ENCODE measurements around the gene DCLK3. TPM values are rescaled to one million over a fixed set of nuclear protein-coding genes. Genes with fewer than 3 reads are reported as not detected.

The DCLK3 gene
- total RNA-seq, 1 donor from 2014 or later = not detected

DNA sequence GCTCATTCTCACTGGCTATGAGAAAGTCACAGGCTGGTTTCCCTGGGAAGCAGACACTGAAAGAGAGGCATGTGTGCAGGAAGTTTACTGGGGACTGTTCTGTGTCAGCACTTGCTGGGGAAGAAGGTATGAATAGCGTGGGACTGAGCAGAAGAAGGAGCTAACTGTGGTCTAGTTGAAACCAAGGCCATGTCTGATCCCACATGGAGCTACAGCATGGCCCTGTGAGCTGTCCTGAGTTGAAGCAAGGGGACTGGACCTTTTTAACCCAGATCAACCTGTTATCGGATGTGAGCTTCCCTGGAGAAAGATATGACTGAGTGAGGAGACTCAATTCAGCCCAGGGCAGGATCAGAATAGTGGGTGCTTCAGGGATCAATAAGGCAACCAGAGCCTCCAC is 53.7 kb downstream of the DCLK3 start:
- DNase-seq (ENCODE audit: low read depth, low spot score) = no peak

DNA sequence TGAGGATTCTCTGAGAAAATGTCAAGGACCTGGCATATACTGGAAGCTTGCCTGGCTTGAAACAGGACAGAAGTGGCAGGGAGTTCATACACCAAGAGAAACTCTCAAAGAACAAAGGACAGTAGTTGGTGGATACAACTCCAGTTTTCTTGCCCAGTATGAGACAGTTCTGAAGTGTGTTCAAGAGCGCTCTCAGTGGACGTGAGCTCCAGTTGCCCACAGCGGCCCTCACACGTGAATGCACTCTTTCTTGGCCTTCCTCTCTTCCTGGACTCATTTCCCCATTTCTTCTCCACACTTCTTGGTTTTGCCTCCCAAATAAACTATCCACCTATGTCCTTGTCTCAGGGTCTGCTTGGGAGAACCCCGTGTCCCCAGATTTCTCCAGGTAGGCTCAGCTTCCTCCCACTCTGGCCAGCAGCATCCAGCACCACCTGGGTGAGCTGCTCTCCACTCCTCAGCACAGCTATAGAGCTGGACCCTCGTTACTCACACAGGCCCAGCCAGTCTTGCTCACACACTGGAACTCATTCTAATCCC is 54.5 kb downstream of the DCLK3 start:
- no peak for DNase-seq (ENCODE audit: low read depth, low spot score)

DNA sequence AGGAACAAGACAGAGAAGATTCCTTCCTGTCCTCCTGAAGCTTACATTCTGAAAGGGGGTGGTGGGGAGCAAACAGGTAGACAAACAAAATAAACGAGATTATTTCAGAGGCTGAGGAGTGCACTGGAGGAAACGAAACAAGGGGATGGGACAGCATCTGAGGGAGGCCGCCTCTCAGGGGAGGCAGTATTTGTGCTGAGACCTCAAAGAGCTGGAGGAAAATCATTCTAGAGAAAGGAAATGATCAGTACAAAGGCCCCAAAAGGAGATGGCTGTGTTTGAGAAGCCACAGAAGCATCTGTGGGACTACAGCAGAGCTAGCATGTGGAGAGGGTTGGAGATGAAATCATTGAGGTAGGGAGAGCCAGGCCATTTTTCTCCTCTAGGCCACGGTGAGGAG is 55.1 kb downstream of the DCLK3 start:
- no peak for DNase-seq (ENCODE audit: low read depth, low spot score)

DNA sequence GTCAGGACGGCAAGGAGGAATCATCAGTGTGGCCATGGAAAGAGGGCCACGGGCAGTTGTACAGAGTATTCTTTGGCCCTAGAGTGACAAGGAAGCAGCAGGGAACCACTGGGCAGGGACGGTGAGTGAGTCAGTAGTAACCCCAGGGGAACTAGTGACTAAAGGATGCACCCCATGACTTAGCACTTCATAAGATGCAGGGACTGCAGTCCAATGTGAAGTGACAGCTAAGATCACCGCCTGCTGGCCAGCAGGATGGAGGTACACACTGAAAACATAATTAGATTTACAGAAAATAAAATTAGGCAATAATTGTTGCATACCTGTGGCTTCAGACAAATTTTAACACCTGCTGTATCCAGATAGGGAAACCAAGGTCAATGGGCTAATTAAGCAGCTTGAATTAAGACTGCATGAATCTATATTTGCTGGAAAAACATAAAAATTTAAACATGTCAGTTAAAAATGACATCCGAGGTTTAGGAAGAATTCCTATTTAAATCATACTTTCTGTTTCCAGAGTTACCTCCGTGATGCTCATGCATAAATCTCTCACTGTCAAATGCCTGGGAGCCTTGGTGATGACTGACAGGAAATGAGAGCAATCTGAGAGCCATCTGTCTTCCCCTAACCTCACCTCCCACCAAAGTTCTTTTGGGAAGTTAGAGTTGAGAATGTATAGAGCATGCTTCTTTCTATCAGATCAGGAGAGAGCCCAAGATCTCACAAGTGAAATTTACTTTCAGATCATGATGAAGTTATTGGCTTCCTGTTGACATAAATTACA is 56.5 kb downstream of the DCLK3 start:
- DNase-seq (ENCODE audit: low read depth, low spot score) = no peak

DNA sequence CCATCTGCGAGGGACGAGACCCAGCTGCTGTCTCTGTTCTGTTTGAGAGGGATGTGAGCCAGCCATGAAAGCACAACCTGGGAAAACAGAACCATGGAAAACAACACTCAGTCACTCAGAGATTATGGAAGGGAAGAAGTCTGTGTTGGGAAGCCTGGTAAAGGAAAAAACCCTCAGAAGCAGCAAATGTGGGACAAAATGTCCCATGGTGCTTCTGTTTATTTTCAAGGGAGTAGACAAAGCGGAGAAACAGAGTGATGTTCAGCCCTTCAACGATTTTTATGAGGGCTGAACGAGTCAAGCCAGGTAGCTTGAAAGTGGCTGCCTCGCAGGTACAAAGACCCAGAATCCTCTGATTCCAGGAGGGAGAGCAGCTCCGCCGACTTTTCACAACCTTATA is 59.3 kb downstream of the DCLK3 start:
- no peak for DNase-seq (ENCODE audit: low read depth, low spot score)

DNA sequence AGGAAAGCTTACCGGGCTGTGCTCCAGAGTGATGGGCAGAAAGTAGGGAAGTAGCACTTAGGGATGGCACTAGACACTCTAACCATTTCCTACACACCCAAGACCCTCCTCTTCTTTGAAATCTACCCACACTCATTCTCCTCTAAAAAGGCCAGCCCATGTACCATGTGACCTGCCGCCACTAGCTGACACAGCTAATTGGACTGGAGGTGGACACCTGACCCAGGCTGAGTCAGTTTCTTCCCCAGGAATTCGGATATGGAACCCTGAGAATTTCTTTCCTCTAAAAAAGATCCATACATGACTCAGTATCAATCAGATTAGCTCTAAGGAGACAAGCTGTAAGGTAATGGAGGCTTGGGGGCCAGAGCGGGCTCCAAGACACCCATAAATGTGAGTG is 60.1 kb downstream of the DCLK3 start:
- no peak for DNase-seq (ENCODE audit: low read depth, low spot score)

DNA sequence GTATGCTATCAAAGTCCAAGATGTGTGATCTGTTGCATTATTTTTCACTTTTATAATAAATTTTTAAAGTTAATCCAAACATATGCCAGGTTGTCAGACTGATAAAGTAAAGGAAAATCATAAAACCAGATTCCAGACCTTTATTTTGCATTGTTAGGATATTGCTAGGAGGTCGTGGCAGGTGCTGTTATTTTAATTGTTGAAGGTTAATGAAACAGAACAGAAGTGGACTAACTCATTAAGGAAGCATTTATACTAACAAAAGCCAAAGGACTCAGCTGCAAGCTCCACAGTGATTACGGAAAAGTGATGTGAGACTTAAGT is 63.1 kb downstream of the DCLK3 start:
- DNase-seq (ENCODE audit: low read depth, low spot score) = no peak

DNA sequence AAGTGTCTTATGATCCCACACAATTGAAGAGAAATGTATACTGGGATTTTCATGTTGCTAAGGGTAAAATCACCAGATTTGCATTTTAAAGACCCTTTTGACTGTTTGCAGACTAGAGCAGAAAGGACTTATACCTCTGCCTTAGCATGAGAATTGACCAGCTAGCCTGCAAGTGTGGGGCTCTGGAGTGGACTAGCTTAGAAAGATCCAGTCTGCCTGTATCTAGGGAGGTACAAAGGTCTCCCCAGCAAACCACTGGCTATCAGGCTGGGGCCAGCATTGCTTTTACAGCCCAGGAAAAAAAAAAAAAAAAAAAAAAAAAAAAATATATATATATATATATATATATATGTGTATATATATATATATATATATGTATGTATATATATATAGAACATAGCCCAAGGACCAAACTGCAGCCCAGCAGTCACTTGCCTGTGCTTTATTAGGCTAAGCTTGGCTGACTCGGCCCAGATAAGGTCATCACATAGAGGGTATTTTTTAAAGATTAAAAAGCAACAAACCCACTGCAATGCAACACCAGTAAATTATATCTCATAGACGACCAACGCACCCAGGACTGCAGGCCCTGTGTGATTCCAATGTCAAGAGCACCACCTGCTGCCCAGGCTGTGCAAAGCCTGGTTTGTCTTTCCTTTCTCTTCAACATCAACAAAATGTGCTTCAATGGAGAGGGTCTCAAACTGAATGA is 63.7 kb downstream of the DCLK3 start:
- peak; percentile 22 for DNase-seq (ENCODE audit: low read depth, low spot score)

DNA sequence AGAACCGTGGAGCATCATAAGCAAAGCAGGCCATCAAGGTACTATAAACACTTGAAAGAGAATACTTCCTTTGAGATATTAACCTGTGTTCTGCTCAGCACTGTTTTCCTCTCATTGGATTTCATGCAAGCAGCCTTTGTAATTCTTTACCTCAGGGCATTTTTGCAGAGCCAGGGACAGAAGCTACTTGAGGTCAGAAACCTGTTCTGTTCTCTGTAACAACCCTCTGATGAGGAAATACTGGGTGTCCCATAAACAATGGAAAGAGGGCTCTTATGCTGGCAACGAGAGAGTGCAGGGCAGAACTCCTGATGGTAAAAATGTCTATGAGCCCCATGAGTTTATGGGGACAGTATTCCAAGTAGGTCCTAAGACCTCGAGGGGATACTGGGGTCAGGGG is 66.0 kb downstream of the DCLK3 start:
- no peak for DNase-seq (ENCODE audit: low read depth, low spot score)

DNA sequence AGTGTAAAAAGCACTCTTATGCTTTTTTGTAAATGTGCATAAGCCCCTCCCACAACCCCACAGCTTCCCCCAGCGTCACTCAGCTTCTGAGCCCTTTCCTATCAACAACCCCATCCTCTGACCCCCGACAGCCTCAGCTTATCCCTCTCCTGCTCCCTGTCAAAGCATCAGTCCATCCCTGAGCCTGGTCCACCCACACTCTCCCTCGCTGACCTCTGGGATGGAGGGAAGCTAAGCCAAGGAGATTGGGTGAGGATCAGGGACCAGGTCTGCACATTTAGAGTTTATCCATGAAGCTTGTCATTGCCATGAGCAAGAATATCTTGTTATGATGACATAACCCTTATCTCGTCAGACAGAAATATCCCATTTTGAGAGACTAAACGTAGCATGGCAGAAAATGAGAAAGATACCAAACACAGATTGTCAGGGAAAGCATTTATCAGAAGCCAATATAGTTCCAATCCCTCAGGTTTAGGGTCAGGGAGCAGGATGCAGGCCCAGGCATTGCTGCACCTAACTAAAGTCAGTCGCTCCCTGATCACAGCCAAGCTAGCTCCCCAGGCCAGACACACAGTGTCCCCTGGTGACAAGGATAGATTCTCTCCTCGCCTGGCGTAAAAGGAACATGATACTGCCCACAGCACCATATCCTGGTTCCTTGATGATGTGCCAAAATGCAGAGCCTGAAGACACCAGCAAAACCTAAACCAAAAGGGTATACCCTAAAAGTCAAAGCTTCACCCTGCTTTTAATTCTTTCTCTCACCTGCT is 66.9 kb downstream of the DCLK3 start:
- no peak for DNase-seq (ENCODE audit: low read depth, low spot score)

DNA sequence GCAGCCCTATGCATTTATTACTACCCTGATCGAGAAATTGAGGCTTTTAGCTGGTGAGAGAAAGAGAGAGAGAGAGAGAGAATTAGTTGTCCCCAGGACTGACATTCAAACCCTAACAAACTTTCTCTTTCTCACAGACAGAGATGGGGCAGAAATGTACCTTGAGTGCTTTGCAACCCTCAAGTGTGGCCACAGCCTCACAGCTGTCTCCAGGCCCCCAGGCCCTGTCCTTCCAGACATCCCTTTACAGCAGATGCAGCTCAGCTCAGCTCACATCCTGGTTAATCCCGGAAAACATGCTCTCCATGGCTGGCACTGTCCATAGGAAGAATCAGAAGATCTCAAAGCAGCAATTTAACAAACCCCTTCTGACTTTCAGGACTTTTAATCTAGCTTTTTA is 67.6 kb downstream of the DCLK3 start:
- DNase-seq (ENCODE audit: low read depth, low spot score) = no peak

DNA sequence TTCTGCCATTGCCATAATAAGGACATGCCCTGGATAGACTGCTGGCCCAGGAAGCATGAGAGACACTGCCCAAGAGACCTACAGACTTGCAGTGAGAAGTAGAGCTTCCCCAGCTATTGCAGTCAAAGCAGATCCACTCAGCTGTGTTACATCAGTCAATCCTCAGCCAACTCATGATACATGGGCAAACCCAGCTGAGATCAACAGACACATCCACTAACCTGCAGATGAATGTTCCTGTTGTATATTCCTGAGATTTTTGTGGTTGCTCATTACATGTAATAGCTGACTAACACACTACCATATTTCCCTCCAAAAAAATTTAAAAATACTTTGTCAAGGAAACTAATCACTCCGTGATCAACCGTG is 68.6 kb downstream of the DCLK3 start:
- DNase-seq (ENCODE audit: low read depth, low spot score) = no peak

DNA sequence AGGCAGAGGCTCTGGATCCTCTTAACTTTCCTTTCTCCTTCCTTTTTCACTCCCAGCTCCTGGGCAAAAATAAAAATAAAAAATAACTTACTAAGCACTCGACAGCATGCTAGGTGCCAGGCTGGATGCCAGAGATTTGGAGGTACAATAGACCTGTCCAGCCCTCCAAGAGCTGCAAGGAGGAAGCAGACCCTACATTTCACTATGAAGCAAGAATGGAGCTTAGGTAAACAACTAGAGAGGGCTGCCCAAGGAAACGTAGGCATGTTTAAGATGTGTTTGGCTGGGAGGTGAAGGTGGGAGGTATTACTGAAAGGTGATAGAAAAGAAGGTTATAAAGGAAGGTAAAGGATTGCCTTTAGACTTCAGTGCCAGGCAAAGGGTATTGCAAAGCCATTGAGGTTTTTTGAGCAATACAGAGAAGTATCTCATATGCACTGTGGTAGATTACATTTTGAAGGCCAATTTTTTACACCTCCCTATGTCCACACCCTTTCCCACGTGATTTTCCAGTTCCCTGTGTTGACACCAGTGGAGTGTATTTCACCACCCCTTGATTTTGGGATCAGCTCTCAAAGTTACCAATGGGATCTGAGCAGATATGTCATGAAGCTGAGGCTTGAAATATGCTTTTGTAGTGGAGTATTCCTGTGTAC is 69.1 kb downstream of the DCLK3 start:
- DNase-seq (ENCODE audit: low read depth, low spot score) = no peak

DNA sequence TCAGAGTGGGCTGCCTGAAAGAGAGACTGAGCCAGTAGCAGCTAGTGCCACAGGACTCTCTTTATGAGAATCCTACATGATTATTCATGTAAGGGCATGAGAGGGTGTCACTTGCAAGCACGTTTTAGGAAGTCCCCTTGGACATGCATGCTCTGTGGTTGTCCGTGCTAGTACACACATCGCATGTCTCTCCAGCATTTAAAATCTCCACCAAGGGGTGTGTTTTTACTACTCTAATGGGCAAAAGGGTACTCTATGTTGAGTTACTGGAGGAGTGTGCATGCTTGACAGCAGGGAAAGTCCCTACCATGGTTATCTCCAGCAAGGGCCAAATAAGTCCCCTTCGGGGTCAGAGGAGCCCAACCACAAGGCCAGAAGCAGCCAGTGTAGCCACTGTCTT is 70.7 kb downstream of the DCLK3 start:
- DNase-seq (ENCODE audit: low read depth, low spot score) = no peak

DNA sequence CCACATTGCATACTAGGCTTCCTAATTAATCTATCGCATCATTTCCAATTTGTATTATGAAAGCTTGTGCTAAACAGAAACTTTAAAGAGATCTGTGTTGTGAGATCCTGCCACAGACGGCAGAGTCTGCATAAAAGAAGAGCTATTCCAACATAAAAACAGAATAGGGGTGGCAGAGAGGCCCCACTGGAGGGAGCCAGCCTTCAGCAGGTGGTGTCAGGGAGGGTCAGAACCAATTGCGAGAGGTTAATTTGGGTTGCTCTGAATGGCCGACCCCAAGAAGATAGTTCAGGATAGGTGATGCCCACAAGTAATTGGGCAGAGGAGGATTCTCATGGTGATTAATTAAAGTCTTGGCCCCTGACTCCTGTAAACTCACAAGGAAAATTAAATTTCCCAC is 74.8 kb downstream of the DCLK3 start:
- DNase-seq (ENCODE audit: low read depth, low spot score) = no peak

DNA sequence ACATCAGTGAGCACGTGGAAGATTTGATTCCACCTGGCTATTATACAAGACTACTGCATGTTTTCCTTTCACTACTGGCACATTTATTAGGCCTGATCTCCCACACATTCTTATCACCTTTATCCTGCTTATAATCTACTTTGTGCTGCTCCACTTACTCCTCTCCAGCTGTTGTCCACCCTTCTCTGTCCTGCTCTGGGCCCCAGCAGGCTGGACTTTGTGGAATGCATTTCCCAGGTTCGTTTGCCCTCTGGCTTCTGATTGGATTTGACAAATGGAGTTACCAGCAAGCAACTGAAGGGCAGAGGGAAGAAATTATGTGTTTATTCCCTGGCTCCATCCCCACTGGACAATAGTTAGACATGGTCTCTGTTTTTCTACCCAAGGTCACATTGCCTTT is 75.5 kb downstream of the DCLK3 start:
- DNase-seq (ENCODE audit: low read depth, low spot score) = no peak

DNA sequence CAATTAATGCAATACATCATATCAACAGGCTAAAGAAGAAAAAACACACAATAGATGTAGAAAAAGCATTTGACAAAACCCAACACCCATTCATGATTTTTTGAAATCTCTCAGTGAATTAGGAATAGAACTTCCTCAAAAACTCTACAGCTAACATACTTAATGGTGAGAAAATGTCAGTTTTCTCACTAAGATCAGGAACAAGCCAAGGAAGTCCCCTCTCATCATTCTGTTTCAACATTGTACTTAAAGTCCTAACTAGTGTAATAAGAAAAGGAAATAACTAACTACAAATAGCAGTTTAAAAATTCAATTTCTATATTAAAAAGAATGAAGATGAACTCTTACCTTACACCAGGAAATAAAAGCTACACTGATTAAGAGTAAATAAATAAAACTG is 77.8 kb downstream of the DCLK3 start:
- no peak for DNase-seq (ENCODE audit: low read depth, low spot score)

DNA sequence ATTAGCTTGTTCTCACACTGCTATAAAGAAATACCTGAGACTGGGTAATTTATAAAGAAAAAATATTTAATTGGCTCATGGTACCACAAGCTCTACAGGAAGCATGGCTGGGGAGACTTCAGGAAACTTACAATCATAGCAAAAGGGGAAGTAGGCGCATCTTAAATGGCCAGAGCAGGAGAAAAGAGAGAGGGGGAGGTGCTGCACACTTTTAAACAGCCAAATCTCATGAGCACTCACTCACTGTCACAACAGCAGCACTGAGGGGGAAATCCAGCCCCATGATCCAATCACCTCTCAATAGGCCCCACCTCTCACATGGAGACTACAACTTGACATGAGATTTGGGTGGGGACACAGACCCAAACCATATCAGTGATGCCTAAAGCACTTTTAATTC is 82.5 kb downstream of the DCLK3 start:
- DNase-seq (ENCODE audit: low read depth, low spot score) = no peak

DNA sequence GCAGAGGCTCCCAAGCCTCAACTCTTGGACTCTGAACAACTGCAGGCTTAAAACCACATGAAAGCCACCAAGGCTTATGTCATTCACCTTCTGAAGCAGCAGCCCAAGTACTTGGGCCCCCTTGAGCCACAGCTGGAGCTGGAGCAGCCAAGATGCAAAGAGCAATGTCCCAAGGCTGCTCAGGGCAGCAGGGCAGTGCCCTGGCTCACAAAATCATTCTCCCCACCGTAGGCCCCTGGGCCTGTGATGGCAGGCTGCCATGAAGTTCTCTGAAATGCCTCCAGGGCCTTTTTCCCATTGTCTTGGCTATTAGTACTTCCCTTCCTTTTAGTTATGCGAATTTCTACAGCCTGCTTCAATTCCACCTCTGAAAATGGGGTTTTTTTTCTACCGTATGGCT is 83.4 kb downstream of the DCLK3 start:
- DNase-seq (ENCODE audit: low read depth, low spot score) = no peak

DNA sequence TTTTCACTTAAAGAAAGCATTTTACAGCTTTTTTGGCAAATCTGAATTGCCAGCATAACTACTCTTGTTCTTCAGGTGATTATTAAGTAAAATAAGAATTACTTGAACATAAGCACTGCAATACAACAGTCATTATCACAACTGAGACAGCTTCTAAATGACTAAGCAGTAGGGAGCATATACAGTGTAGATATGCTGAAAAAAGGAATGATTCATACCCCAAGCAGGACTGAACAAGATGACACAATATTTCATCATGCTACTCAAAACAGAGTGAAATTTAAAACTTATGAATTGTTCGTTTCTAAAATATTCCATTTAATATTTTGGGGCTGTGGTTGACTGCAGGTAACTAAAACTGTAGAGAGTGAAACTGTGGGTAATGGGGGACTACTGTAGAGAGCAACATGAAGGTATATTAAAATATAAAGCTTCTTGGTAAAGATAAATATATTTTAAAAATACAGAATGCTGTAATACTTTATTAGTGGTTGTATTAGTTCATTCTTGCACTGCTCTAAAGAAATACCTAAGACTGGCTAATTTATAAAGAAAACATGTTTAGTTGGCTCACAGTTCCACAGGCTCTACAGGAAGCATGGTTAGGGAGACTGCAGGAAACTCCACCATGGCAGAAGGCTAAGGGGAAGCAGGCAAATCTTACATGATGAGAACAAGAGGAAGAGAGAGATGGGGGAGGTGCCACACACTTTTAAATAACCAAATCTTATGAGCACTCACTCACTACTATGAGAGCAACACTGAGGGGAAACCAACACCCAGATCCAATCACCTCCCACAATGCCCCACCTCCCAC is 84.8 kb downstream of the DCLK3 start:
- no peak for DNase-seq (ENCODE audit: low read depth, low spot score)
